Left lobe of liver (tissue), 2 donors: ENCODE results near the gene CMTM3. TPM values are rescaled to one million over a fixed set of nuclear protein-coding genes. Genes with fewer than 3 reads are reported as not detected.
"Not testable (repeated sequence)": the region's sequence is repeated elsewhere in the genome, so short reads cannot be mapped to it uniquely, and the experiment has no call there.

Experiments
- ATAC-seq: fragments of 200-7000 bp; cut with Tn5 transposase; one replicate; pipeline ENCODE4 v1.9.1; 2020; ENCODE audit warnings: mild to moderate bottlenecking, moderate library complexity
- DNase-seq: peaks from one replicate; pipeline ENCODE4 v3.0.0-alpha.2; 2020; ENCODE audit warnings: low spot score
- total RNA-seq: library from RNA; stranded (reverse); gene quantifications from one replicate; pipeline ENCODE4 v1.2.1, GENCODE V29; 2021
- donor health status: DM: no; HTN: no; CAD: no; lungs with moderate emphysema.
- donor health status: DM: no; HTN: yes; CAD: no.

Gene CMTM3
- total RNA-seq, 1 donor from 2014 or later, result 2.0 TPM

GRCh38 chr16:66608241-66609138 lies 4.0 kb downstream of the CMTM3 start:
- DNase-seq (peak; percentile 86), ATAC-seq (peak; percentile 89)

- DNase-seq, result no peak
- ATAC-seq, result no peak
Observed at GRCh38 chr16:66609139-66609510, 4.6 kb downstream of the CMTM3 start.

GRCh38 chr16:66610111-66610820 lies 5.8 kb downstream of the CMTM3 start:
- DNase-seq, result no peak
- no peak for ATAC-seq

GRCh38 chr16:66611911-66612310 lies 7.4 kb downstream of the CMTM3 start:
- ATAC-seq, DNase-seq: not testable (repeated sequence)

GRCh38 chr16:66612422-66612821 lies 7.9 kb downstream of the CMTM3 start:
- no peak for ATAC-seq
- no peak for DNase-seq

GRCh38 chr16:66614161-66614802 lies 9.8 kb downstream of the CMTM3 start:
- no peak for ATAC-seq
- no peak for DNase-seq

GRCh38 chr16:66616169-66616568 lies 11.7 kb downstream of the CMTM3 start:
- DNase-seq, result no peak
- ATAC-seq, result no peak

DNA sequence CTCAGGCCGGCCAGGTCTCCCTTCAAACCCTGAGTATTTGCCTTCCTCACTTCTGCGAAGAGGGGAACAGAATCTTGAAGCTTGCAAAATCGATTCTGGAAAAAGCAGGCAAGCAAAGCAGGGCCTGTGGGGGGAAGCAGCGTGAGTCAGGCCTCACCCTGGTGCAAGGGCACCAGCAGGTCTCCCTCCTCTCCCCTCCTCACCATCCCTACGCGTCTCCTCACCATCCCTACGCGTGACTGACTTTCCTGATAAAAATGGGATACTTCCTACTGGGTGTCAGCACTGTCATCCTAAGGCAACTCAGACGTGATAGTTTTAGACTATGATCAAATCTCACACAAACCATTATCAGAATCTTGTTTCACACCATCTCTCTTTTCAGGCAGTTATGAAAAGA lies 12.1 kb downstream of the CMTM3 start:
- peak; percentile 8 for ATAC-seq

DNA sequence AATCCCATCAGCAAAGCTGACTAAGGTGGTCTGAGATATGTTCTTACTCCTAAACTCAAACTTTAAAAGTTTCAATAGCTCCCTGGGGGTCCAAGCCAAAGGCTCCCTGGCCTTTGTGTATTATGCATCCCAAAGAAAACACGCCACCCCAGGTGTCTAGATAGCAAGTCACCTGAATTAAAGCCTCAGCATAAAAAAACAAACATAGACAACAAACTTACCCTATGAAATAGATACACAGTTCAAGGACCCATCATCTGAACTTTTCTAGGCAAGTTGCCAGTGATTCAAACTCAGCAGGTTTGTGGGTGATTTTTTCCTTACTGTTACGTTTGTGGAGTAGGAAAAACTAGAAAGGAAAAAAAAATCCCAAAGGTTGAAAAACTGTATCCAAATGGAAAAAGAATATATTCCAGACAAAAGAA lies 12.5 kb downstream of the CMTM3 start:
- peak; percentile 85 for ATAC-seq
- no peak for DNase-seq

More for the DNA sequence above, 12.1 kb downstream of the CMTM3 start:
- DNase-seq, result no peak

DNA sequence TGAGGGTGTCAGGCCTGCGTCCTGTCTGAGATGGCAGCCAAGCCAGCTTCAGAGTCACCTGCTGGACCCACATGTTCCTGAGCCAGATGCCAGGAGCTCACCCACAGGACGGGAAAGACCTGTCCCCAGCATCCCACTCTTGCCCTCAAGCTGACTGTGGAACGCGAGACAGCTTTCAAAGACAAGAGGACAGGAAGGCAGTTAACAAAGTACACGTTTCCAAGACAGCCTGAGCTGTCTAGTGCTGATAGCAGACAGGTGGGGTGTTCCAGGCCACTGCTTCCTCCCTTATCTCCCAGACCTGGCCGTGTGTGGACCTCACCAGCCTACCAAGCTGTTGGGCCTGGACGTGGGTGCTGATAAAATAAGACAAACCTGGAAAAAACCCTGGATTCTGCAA lies 13.2 kb downstream of the CMTM3 start:
- DNase-seq (no peak), ATAC-seq (peak; percentile 30)

DNA sequence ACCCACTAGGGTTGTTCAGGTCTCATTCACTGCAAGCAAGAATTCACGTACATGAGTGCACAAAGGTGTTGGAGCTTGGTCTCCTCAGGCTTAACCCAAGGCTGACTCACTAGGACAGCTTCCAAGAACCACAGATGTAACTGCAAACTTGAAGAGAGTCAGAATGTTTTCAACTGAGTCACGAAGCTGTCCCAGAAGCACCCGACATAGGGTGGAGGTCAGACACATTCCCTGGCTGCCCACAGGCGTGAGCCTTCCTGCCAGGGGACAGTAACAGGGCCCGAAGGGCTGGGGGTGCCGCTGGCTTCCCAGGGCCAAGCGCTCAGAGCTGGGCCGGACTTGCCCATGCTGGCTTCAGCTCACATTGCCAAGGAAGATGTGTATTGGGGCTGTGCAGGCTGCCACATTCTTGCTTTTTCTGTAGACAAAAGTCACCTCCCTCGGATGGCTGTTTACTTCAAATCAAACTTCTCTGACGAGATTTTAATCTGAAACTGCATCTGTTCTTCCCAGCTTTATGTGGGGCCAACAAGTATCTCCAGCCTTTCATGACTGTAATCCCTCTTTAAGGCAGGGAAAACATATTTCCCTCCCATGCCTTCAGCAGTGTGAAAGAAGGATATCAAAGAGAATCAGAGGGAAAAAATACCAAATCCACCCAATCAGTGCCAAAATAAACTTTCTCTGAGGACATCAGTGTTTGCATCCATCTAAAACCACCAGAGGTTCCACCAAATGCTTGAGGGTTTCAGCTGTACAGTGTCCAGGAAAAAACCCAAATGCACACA lies 14.3 kb downstream of the CMTM3 start:
- no peak for DNase-seq

DNA sequence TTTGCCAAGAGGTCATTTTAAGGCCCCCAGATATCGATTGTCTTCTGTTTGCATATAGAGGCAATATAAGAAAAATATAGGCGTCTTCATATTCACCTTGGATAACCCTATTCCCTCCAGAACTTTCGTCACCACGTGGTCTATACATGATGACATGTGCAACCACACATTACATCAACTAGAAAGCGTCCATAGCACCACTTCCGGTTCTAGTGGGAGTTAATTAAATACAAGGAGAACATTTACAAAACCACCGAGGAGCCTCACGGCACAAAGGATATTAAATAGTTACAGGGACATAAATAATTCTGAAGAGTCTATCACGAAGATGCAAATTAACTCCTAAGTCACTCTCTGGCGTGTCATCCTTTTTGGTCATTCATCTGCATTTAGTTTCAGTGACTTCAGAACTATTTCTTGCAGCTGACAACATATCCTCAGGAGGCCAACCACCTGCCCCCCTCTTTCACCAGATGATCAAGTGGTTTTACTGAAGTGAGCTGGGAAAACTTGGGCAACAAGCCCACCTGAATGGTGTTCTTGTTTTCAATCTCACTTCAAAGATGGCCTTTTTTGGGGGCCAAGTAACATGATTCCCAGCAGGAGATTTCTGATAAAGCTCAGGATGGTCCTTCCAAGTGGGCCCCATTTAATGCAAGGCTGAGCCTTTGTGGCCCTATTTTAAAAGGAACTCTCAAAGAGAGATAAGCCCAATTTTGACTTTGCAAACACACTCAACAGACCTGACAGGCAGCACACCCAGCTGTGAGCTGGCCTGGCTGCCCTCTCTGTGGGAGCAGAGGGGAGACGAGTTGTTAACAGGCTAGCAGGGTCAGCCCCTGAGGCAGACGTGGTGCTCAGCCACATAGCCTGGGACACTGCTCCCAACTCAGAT lies 15.3 kb downstream of the CMTM3 start:
- ATAC-seq (no peak), DNase-seq (no peak)

More for the DNA sequence above, 14.3 kb downstream of the CMTM3 start:
- ATAC-seq, result peak; percentile 15

- ATAC-seq, result no peak
- DNase-seq, result no peak
Observed at GRCh38 chr16:66620429-66620795, 15.9 kb downstream of the CMTM3 start.

DNA sequence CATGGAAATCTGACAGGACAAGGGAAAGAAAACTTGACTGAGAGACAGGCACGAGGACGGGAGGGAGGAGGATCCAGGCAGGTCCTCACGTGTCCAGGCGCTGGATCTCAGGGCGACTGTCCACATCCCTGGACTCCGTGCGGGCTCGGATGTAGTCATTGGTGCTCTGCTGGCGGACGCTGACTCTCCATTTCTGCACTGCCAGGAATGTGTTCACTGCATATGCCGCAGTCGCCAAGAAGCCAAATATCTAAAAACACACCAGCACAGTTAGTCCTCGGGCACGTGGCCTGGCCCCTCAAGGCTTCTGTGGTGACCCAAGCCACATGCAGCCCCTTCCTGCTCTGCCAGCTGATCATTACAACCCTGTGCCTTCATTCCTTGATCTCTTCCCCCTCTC lies 17.5 kb downstream of the CMTM3 start:
- ATAC-seq, result no peak
- no peak for DNase-seq

- DNase-seq (no peak), ATAC-seq (no peak)
Observed at GRCh38 chr16:66622863-66623262, 18.4 kb downstream of the CMTM3 start.

DNA sequence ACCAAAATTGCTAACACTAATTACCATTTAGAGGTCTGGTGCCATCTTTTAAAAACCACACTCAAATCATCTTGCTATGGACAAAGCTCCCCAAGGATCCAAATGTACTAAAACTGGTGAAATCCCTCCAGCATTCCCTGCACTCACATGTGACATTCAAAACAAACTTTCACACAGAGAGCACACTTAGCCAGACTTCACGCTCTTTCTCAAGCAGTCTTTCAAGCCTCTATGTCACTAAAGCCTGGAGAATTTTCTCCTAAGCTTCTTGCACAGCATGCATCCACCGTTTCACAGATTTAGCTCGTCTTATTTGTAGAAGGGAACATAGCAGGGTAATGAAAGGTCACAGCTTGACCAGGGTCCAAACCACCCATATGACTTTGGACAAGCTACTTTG lies 19.3 kb downstream of the CMTM3 start:
- ATAC-seq, result no peak
- DNase-seq, result no peak

DNA sequence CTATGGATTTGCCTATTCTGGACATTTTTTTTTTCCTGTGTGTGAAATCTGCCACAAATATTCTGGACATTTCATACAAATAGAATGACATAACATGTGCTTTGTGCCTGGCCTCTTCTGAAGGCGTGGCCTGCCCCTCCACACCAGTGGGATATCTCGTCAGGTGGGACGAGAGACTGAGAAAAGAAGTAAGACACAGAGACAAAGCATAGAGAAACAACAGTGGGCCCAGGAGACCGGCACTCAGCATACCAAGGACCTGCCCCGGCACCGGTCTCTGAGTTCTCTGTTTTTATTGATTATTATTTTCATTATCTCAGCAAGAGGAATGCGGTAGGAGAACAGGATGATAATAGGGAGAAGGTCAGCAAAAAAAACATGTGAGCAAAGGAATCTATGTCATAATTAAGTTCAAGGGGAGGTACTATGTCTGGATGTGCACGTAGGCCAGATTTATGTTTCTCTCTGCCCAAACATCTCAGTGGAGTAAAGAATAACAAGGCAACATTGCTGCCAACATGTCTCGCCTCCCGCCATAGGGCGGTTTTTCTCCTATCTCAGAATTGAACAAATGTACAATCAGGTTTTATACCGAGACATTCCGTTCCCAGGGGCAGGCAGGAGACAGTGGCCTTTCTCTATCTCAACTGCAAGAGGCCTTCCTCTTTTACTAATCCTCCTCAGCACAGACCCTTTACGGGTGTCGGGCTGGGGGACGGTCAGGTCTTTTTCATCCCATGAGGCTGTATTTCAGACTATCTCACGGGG lies 23.3 kb downstream of the CMTM3 start:
- not testable (repeated sequence) for ATAC-seq, DNase-seq

GRCh38 chr16:66629856-66630255 lies 25.4 kb downstream of the CMTM3 start:
- ATAC-seq (no peak), DNase-seq (no peak)
